ENCODE data around the gene ALDOC.
"Not testable (repeated sequence)": the region's sequence is repeated elsewhere in the genome, so short reads cannot be mapped to it uniquely, and the experiment has no call there.

ALDOC gene

DNA sequence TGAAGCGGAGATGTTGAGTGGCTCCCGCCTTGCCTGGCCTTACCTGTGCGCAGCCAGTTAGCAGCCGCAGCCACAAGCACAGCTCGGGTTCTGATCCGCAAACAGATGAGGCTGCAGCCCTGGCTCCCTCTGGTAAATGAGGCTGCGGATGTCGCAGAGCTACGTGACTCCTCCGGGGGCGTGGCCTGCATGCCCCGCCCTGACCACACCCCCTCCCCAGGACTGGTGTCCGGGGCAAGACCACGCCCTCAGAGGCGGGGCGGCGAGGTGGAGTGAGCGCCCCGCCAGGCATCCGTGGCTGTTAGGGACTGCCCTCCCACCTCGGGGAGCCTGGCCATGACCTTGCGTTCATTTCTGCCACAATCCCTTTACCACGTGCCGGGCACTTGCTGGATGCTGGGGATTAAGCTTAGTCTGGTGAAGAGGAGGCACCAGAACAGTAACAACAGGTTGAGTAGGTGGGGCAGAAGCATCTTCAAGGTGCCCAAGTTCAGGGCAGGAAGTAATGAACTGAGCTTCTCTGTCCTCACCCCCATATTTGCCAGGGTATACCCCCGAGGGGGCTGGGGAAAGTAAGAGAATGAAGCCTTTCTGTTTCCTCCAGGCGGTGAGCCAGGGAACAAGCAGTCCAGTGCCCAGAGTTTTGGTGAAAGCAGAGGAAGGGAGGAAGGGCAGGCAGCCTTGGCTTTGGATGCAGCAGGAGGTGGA is at the start of gene ALDOC:
TSS of gene ALDOC (minus strand) at position 138 of the 708 bp plus-strand sequence. CDS start 1,363 bp downstream, outside the sequence.
- peak; percentile 92 for DNase-seq

DNA sequence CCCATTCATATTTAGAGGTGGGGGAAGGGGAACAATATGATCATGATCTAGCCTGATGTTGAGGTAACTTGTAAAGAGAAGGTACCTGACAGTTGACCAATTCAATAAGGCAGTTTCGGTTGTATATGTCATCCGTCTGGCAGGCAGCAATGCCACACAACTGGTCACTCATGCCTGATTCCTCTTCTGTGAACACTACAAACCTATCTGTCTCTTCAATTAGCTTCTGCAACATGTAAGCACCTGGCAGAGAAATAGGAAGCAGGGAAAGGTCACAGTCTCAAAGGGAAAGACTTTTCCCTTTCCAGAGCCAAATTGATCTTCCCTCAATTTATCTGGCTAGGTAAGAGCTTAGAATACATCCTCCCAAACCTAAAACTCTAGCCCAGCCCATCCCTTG is 47.5 kb upstream of the ALDOC start:
- no peak for DNase-seq

DNA sequence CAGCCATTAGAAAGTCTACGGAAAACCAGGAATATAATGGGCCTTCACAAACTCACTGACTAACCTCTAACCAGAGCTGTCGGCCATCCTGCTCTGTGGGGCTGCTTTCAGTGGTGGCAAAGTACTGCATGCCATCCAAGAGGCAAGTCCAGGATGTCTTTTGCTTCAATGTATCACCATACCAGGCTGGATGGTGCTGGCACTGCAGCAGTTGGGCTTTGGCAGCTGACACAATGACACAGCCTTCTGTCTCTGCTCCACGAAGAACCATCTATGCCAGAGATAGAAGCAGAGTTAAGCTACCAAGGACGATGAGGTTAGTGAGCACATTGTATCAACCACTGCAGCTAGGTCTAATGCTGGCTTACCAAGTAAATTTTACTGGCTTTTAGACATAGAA is 47.0 kb upstream of the ALDOC start:
- DNase-seq: no peak

DNA sequence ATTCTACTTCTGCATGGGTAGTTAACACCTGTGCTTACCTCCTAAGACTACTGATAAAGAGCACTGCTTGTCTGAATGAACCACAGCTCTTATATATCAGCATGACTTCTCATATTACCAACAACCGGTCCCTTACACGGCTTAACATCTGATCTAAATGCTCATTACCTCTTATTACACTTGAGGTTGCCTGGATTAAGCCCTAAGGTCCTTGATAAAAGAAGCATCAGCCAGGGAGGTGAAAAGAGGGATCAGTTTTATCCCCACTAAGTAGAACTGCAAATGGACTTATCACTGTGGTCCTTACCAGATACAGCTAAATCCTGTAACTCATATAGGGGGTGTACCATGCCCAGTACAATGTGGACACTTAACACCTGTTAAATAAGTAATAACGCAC is 45.5 kb upstream of the ALDOC start:
- no peak for DNase-seq

DNA sequence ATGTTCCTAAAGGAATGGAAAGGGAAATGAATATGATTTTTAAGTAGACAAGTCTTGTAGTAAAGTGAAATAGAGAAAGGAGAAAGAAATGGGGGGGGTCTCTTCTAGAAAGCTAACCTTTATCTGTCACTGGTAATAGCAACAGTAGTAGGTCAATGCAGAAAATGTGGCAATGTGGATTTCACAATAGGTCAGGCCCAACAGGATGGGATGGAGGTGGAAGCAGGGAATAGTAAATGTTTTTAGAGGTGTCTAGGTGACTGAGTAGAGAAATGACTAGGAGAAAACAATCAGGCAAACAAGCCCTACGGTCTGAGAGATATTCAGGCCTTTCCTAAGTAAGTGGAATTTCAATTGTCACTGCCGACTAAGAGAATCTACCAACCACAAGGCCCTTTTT is 43.3 kb upstream of the ALDOC start:
- DNase-seq: no peak

DNA sequence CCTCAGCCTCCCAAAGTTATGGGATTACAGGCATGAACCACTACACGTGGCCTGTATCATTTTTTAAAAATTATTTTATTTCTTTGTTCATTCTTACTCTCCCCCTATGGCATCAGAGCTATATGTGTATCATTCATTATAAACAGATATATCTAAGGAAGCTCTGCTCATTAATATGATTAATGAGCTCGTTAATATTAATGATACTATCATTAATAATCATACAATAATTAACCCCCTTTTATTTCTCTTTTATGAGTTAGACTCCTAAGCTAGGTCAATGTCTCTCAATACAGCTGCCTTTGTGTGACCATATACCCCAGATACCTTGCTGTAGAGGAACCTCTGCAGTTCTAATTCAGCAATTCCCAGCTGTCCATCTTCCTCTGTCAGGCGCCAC is 41.8 kb upstream of the ALDOC start:
- DNase-seq: no peak

DNA sequence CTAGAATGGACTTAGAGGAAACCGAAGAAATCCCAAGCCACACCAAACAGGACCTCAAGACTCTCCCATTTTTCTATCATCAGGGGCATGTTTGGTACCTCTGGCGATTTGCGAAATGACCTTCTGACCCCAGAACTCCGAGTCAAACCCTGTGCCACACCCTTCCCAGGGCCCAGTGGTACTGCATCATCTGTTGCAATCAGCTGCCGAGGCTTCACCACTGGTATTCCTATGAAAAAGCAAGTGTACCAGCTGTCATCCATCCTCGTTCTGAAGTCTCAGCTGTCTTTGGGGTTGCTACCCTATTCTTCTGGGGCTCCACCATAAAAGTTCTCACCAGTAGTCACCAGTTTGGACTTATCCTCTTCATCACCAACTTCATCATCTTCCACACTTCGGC is 39.6 kb upstream of the ALDOC start:
- DNase-seq: no peak

DNA sequence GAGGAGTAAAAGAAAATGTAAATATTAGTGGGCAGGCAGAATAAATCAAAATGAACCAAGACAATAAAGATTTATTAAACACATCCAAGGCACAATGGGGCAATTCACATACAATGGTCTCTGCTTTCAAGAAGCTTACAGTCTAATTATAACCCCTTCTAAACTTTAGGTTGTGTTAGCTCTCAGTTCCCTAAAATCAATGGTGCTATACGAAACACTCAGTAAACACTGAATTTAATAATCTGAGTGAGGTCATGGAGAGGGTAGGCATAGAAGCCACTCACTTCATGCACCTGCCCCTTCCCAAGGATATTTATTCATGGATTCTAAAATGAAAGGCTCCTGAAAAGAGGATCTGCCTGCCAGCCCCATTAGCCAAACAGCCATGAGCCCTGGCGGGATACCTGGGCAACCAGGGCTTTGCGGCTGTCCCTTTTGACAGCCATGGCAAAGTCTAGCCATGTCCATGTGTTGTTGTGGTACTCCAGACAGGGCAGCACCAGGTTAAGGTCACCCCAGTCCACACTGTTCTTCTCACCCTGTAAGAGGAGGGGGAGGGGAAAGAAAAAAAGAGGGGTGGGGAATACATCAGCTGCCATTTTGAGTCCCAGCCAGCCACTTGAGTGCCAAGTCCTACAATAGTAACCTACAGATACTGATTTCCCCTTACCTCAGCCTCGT is 38.7 kb upstream of the ALDOC start:
- no peak for DNase-seq

DNA sequence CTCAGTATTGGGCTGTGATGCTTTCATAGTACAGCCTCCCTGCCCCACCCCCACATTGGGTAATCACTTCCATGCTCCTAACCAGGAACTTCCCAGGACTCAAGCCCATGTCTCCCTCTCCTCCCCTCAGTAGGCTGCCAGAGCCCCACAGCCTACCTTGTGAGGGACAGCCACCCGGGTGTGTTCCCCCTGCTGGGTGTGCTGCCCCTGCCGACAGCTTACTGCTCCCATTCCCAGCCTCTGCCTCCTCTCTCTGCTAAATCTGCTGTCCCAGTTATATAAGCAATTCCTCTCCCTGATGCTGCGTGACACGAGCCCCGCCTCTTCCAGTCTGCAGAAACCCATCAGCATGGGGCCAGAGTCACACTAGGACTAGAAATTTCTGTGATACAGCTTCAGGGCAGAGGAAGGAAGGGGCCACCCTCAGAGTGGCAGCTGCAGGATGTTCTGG is 37.3 kb upstream of the ALDOC start, which contains the start of gene RSKR:
TSS of gene RSKR (minus strand) at position 255 of the 451 bp plus-strand sequence. CDS start at position 231, 24 bp downstream.
- no peak for DNase-seq

DNA sequence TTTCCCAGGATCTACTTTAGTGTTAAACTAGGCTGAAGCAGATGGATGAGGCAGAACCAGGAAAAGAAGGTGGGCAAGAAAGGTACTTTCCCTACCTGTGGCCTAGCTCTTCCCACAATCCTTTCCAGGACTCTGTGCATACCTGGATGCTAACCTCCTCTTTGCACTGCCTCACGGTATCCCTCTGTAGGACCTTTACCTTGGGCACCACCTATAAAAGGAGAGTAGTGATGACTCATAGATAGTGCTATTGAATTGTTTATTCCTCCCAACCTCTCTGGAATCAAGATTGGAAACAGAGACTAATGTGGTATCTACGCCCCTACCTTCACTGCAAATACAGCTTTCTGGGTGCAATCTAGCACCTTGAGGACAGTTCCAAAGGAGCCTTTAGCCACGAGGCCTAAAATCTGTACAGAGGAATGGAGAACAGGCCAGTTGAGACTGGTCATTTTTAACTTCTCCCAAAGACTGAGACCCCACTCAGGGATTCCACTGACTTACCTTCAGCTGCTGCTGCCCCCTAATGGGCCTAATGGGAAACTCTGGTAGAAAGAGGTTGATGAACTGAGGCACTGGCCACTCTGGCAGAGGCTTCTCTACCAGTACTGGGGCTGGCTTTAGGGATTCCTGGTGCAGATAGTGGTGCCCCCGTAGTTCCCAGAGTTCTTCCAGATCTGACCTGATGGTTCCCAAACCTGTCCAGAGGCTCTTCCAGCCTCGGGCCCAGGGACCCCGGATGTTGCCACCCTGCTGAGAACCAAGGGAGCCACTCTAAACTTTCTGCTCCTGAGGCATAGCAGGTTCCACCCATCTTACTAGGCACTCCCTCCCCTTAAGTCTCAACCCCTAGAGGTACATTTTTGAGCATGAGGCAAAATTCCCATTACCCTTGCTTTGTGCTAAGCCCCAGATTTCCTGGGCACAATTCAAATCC is 36.5 kb upstream of the ALDOC start:
- DNase-seq: peak; percentile 31

DNA sequence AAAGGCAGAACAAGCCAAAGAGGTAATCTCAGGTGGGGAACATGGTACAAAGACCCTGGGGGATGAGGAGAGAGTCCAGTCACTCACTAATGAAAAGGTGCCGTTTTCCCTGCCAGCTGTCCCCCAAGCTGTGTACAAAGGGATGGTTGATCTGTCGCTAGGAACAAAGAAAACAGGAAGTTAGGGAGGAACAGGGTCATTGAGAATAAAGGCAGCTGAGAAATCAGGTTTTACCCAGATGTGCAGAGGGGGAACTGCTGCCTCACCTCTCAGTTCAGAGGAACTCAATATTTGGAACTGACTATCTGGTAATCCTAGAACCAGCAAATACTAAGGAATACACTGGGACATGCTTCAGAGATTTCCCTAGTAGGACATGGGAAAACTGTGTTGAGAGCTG is 35.8 kb upstream of the ALDOC start:
- DNase-seq: no peak

DNA sequence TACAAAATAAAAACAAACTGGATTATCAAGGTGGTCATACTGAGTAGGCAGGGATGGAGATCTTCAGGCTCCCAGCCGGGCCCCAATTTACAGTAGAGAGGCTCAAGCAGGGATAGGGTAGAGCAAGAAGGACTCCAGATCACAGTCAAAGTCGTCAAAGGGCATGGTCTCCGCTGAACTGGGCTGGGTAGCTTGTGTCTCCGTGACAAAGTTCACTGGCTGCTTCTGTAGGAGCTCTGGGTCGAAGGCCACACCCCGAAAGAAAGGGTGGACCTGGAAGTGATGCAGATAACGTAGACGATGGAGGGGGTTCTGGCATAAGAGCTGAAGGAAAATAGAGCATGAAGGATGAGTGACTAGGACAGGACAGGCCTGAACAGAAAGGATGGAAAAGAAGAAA is 33.7 kb upstream of the ALDOC start:
- no peak for DNase-seq

DNA sequence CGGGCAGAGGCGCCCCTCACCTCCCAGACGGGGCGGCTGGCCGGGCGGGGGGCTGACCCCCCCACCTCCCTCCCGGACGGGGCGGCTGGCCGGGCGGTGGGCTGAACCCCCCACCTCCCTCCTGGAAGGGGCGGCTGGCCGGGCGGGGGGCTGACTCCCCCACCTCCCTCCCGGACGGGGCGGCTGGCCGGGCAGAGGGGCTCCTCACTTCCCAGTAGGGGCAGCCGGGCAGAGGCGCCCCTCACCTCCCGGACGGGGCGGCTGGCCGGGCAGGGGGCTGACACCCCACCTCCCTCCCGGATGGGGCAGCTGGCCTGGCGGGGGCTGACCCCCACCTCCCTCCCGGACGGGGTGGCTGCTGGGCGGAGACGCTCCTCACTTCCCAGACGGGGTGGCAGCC is 27.3 kb upstream of the ALDOC start:
- not testable (repeated sequence) for DNase-seq

DNA sequence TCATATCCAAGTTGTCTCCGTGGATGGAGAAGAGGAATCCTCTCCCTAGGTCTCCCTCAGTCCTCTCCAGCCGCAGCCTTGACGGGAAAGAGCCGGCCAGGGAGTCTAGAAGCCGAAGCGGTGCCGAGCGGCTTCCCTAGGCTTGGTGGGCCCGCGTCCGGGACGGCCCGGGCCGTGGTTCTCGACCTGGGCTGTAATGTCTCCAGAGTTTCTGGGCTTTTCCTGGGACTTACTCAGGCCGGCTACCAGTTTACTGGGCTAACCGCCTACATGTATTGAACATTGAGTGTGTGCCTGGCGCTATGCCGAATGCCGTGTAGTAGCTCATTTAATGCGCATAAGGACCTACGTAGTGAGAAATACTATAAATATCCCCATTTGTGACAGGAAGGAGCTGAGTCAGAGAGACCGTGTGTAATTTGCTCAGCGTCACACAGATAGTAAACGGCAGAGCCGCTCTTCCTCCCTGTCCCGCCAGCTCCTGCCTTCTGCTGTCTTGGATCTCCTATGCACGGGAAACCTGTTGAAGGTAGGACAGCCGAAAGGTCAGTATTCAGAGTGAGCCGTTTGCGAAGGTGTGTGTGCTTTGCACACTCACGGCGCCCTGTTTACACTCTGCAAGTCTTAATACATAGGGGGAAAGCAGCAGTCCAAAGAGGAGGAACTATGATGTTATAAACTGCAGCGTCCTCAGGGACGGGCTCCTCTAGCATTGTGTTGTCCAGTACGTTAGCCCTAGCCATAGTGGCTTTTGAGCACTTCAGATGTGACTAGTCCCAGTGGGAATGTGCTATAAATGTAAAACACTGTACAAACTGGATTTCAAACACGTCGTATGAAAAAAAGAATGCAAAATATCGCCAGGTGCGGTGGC is 22.9 kb upstream of the ALDOC start:
- peak; percentile 94 for DNase-seq

DNA sequence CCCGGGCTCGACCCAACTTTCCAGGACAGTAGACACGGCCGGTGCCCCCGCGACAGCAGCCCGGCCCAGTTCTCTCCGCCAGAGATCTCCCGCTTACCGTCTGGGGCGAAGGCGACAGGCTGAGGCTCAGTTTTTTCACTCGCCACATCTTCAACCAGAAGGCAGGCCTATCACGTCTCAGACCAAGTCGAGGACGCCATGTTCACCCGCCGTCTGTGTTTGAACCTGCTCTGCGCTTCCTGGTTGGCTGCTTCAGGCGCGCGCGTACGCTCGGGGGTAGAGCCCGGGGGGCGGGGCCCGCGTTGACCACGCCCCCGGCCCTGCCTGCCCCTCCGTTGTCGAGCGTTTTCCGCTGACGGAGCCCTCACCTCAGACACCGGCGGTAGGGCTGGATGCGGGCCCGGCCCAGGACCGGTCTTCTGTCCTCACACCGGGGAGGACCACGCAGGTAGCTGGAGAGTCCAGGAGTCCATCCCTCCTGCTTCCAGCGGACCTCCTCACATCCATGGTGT is 22.2 kb upstream of the ALDOC start, which contains the start of gene SPAG5:
TSS of gene SPAG5 (minus strand) at position 227 of the 512 bp plus-strand sequence. CDS start at position 148, 79 bp downstream.
- peak; percentile 93 for DNase-seq

DNA sequence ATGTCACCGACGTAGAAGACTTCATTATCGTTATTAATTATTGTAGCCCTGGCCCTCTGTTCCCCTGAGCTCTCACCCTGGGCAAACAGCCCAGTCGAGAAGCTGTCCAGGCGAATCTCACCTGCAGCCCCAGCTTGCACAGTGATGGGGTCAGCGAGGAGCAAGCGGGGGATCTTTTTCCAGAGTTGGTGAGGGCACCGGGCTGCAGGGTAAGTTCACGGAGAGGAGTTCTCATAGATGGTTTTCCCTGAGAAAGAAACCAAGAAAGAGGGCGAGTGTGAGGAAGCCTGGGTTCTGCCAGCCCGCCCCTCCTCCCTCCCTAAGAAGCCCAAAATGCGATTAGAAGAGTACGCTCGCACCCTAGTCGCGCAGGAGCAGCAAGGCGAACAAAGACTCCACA is 21.7 kb upstream of the ALDOC start:
- DNase-seq: no peak

DNA sequence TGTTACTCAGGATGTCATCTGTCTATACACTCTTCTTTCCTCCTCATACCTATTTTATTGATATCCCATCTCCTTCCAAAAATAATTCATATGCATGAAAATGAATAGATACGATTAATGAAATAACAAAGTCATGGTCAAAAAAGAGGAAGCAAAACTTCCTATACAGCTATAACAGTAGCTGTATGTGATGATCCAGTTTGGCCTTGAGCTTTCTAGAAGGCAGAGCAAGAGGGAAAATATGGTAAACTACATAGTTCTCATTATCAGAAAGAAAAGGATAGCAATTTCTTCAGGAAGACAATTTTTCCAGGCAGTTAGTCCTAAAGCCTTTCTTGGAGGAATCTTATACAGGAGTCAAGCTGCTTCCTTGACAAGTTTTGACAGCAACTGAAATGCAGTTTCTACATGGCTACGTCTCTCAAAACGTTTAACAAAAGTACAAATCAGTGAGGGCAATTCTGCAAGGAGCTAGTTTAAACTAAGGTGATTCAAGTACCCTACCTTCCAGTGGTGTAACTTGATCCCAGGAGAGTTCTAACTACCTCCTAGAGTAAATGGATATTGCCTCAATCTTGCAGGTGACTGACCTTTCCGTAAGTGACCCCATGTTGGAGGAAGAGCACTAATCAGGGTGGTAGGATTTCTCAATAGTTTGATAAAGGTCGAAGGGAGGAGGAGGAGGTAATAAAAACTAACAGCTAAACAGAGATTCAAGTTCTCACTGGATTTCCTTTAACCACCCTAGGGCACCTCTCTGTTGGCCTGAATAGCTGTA is 21.1 kb upstream of the ALDOC start:
- DNase-seq: no peak

DNA sequence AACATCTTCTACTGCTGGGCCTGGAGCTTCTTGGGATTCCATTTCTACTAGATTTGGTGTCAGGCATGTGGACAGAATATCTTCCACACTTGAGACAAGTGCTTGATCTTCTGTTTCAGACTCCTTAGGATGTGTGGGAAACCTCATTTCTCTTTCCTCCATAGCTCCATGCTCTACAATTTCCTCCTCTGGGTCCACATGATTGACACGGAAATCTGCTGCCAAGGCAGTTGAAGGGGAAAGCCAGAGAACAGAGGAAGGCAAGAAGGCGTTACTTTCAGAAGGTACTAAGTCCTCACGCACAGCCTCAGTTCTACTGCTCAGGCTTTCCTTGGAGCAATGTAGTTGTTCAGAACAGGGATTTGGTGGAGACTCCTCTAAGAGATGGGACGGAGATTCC is 15.6 kb upstream of the ALDOC start:
- DNase-seq: no peak

DNA sequence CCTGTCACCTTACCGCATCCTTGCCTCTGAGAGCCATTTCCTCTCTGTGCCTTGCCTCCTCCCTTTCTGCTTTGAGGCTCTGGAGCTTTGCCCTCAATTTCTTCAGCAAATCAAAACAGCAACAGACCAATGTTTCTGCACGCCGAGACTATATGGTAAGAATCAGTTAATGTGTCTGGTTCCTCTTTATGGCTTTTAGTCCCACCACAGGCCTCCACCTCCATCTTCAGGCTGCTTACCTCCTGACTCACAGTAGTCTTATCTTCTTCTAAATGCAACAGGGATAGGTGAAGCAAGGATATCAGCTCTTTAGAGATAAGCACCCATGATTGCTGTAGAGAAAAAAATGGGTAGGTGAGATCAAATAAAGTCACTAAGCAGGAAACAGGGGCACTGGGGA is 9.2 kb upstream of the ALDOC start:
- no peak for DNase-seq

DNA sequence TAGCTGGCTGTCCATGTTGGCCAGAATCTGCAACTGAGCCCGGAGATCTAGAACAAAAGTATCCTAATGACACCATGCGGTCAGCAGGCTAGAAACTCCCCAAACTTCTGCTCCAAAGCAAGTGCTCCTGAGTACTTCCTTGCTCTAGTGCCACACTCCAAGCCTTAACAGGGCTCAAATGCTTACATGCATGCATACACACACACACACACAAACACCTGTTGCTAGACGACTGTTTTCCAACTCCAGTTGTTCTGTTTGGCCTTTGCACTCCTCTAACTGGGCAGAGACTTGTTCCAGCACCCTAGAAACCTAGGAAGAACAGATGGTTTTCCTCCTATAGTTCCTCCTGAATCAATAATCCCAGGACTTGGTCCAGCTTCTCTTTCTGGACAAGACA is 7.7 kb upstream of the ALDOC start:
- no peak for DNase-seq

DNA sequence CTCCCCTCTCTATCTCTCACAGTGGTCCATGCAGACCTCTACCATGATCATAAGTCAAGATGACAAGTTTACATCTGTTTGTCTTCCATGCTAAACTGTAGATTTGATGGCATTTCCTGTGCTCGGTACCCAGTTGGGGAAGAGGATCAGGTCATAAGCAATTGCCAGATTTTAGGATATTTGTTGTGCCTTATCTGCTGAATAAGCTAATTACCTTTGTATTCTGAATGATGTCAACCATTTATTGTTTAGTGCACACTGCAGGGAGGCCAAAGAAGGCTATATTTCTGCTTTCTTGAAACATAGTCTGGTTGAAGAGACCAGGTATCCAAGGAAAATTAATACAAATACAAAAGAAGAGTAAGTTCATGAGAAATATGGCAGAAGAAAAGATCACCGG is 5.8 kb upstream of the ALDOC start:
- no peak for DNase-seq
